ENCODE results near the gene MESP1.
"Not testable (repeated sequence)": the region's sequence is repeated elsewhere in the genome, so short reads cannot be mapped to it uniquely, and the experiment has no call there.

MESP1 gene, protein sequence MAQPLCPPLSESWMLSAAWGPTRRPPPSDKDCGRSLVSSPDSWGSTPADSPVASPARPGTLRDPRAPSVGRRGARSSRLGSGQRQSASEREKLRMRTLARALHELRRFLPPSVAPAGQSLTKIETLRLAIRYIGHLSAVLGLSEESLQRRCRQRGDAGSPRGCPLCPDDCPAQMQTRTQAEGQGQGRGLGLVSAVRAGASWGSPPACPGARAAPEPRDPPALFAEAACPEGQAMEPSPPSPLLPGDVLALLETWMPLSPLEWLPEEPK

GRCh38 chr15:89750560-89751542, at the start of gene MESP1:
Gene MESP1, minus strand, starts transcription at chr15:89751249. Its CDS starts 18 bp downstream, at chr15:89751231.
- peak; percentile 32 for DNase-seq

- no peak for DNase-seq
Observed at GRCh38 chr15:89799918-89800498, 49.0 kb upstream of the MESP1 start.

DNA sequence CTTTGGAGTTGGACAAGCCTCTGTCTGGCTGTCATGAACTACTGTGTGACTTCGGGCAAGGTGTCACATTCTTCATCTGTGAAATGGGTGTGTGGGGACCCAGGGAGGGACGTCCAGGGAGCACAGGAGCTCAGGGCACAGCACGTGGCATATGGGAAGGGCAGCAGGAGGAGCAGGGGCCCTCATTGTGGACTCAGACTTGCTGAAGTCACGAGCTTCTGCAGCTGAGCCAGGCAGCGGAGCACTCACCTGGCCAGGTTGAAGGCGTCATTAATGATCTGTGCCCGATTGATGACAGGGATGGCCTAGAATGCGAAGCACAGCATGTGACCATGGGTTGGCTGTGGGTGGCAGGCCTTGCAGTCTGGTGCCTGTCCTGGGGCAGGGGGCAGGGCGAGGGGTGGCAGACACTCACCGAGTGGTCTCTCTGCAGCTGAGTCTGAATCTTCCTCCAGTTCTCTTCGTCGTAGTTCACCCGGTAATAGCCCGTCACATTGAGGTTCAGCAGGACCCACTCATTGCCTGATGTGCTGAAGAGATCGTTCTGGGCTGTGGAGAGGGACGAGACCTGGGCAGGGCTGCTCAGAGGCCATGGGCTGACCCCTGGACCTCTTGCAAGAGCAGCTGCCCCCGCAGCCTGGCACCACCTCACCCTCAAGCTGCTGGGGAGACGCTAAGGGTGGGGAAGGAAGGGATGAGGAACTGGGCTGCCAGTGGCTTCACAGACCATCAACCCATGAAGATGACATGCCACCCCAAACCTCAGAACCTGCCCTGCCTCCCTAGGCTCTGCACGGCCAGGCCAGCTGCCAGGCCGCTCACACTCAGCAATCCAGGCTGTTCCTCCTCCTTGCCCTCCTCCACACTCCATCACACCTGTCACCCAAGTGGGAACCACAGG, 48.2 kb upstream of the MESP1 start:
- no peak for DNase-seq

DNA sequence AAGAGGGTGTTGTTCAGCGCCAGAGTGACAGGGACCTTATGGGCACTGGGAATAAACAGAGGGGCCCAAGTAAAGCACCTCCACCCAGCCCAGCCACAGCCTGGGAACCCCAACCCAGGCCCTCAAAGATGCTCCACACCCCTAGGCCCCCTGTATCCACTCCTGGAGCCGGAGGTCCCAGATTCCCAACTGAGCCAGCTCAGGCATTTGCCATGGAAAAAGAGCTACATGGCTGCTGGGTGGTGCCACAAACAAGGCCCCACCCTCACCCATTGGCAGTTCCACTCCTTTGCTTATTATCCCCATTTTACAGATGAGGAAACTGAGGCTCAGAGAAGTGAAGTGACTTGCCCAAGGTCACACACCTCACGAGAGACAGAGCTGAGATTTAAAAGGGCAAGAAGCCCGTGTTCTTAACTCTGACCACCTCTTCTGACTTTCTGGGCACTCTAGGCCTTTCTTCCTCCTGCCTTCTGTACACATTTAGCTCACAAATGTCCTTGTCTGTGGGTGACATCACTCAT, 46.7 kb upstream of the MESP1 start:
- DNase-seq = no peak

- DNase-seq = no peak
Observed at GRCh38 chr15:89795996-89796395, 44.9 kb upstream of the MESP1 start.

GRCh38 chr15:89794627-89795241, 43.7 kb upstream of the MESP1 start:
- DNase-seq = no peak

GRCh38 chr15:89792106-89792805, 41.2 kb upstream of the MESP1 start:
- DNase-seq = no peak

DNA sequence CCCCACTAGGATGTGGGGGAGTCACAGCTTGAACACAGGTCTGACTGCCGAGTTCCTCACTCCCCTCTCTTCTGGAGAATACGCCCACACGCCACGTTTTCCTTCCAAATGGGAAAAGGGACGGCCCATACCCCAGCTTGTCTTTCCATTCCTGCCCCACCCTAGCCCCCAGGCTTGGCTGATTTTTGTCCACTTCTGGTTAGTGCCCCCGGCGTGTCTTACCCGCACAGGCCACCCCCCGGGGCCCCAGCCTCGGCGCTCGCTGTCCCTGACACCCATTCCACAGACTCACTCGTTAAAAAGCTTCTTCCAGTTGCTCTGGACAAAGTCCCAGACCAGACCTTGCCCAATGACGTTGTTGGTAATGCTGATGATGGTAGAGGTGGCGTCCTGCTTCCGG, 39.6 kb upstream of the MESP1 start:
- no peak for DNase-seq

- DNase-seq = no peak
Observed at GRCh38 chr15:89790206-89790605, 39.2 kb upstream of the MESP1 start.

DNA sequence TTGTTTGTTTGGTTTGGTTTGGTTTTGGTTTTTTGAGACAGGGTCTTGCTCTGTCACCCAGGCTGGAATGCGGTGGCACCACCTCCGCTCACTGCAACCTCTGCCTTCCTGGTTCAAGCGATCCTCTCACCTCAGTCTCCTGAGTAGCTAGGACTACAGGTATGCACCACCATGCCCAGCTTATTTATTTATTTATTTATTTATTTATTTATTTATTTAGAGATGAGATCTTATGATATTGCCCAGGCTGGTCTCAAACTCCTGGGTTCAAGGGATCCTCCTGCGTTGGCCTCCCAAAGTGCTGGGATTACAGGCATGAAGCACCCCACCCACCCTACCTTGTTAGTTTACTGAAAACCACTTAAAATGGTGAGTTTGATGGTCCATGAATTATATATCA, 37.5 kb upstream of the MESP1 start:
- DNase-seq = not testable (repeated sequence)

DNA sequence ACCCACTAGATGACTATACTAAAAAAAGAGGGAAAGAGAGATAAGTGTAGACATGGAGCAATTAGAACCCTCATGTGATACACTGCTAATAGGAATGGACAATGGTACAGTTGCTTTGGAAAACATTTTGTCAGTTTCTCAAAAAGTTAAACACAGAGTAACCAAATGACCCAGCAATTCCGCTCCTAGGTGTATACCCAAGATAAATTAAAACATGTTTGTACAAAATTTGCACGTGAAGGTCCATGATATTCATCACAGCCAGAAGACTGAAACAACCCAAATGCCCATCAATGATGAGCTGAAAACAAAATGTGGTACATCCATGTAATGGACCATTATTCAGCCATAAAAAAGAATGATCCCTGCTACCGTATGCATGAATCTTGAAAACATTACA, 36.9 kb upstream of the MESP1 start:
- no peak for DNase-seq

DNA sequence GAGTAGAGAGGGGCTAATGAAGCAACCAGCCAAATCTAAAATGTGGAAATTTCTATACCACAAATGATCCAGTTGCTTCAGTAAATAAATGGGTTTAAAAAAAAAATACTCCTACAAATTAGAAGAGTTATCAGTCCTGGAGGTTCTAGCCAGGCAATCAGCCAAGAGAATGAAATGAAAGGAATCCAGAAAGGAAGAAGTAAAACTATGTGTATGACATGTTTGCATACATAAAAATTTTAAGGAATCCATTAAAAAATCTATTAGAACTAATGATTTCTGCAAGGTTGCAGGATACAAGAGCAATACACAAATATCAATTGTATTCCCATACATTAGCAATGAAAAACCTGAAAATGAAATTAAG, 34.7 kb upstream of the MESP1 start:
- DNase-seq = no peak

DNA sequence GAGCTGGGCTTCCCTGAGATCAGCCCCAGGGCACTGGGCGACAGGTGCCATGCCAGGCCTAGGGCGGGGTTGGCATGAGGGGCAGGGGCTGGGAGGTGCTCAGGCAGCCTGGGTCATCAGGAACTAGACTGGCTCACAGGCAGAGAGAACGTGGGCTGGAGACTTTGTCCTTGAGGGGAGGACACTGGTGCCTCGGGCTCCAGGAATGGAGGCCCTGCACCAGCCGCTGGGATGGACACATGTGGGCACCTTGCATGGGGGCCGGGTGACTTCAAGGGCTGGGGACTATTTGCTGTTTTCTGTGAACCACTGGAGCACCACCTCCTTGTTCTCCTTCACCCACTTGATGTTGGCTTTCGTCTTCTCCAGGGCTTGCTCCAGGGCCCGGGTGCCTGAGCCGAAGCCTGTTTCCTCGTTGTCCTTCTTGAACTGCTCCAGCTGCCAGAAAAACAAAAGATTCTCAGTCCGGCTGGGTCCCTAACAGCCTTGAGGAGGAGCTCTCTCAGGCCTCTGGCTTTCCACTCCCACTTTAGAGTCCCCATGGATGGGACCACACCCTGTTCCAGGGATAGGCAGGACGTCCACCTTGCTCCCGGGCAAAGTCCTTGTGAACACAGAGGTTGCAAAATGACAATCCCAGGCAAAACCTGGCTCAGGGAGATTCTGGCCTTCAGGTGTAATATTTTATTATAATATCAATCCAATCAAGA, 34.2 kb upstream of the MESP1 start:
- no peak for DNase-seq

DNA sequence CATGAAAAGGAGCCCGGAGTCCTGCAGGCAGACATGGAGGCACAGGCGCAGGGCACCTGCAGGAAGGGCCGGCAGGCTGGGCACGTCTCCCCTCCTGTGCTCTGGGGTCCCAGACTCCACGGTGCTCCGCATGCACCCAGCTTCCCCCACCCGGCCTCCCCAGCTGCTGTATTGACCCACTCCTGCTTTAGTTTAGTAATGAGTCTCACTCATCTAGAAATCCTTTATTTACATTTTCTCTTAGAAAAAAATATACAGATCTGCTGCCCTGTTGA, 33.6 kb upstream of the MESP1 start:
- DNase-seq = no peak

DNA sequence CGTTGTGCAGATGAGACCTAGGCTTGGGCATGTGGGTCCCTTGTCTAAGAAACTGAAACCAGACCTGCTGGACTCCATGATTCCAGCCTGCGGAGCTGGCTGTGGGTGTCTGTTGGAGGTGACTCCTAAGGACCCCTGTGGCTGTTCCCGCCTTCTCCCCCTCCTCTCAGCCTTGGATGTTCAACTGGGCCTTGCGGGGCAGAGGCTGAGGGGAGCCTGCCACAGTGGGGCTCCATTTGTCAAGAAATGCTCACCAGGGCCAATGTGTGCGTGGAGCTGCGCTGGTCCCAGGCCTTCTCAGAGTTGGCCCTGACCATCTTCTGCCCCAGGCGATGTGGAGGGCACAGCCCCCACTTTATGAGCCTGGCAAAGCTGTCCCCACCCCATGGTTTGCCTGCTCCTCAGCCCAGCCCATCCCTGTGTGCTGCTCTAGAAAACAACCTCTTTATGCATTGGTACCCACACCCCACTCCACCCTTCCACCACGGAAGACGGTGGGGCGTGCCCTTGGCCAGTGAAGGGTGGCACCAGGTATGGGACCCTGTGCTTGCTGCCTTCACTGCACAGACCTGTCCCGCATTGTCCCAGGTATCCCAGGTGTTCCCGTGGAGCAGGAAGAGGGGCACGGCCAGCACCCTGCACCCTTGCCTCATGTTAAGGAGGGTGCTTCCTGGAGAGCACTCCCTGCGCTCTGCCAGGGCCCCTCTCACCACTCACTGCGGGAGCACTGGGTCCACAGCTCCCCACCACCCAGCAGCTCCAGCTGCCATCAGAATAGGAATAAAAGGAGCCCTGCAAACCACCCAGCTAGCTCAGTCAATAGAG, 33.0 kb upstream of the MESP1 start:
- DNase-seq = no peak

GRCh38 chr15:89783111-89783860, 32.2 kb upstream of the MESP1 start:
- DNase-seq = no peak

GRCh38 chr15:89782619-89782950, 31.5 kb upstream of the MESP1 start:
- not testable (repeated sequence) for DNase-seq

GRCh38 chr15:89781891-89782618, 31.0 kb upstream of the MESP1 start:
- no peak for DNase-seq

- DNase-seq = peak; percentile 48
Observed at GRCh38 chr15:89781055-89781454, 30.0 kb upstream of the MESP1 start.
